ENCODE measurements around the gene LRRK1. TPM values are rescaled to one million over a fixed set of nuclear protein-coding genes. Genes with fewer than 3 reads are reported as not detected.

Gene LRRK1
- total RNA-seq, 1 donor from 2014 or later: 21.1 TPM

GRCh38 chr15:100877551-100877950 lies 41.6 kb upstream of the LRRK1 start:
- H3K27ac ChIP-seq: no peak overlapping the region
- no peaks in the 10 kb centered on the region for H3K9me3 ChIP-seq
- DNase-seq (ENCODE audit: extremely low spot score in 2 of 2): no peak
- H3K4me3 ChIP-seq: no peak overlapping the region
- H3K4me1 ChIP-seq: peaks cover 7% of the 10 kb centered on the region
- no peaks in the 10 kb centered on the region for H3K36me3 ChIP-seq
- intact Hi-C loops (cut with DNase I): no loop called here
- H3K27me3 ChIP-seq: no peaks in the 10 kb centered on the region
- no peak for TF ChIP-seq CTCF (IDR thresholded peaks at IDR 0.05)
- TF ChIP-seq POLR2AphosphoS5 (IDR thresholded peaks at IDR 0.05; ENCODE audit: insufficient read depth in 1 of 2, low read depth in 1 of 2): no peak
- no peak for TF ChIP-seq POLR2A (IDR thresholded peaks at IDR 0.05)

- no peaks in the 10 kb centered on the region for H3K27me3 ChIP-seq
Observed at GRCh38 chr15:100878130-100878529, 41.0 kb upstream of the LRRK1 start.

GRCh38 chr15:100878648-100879047 lies 40.5 kb upstream of the LRRK1 start:
- no peak for DNase-seq (ENCODE audit: extremely low spot score in 2 of 2)
- Histone ChIP-seq H3K36me3 (no peaks in the 10 kb centered on the region), H3K27ac (peak overlapping the region; percentile 48), H3K27me3 (no peaks in the 10 kb centered on the region), H3K9me3 (no peaks in the 10 kb centered on the region), H3K4me3 (peak overlapping the region; percentile 55 to 56), H3K4me1 (peaks cover 7% of the 10 kb centered on the region)
- TF ChIP-seq POLR2AphosphoS5 (IDR thresholded peaks at IDR 0.05; ENCODE audit: insufficient read depth in 1 of 2, low read depth in 1 of 2): no peak
- no peak for TF ChIP-seq CTCF (IDR thresholded peaks at IDR 0.05)
- no peak for TF ChIP-seq POLR2A (IDR thresholded peaks at IDR 0.05)
- intact Hi-C loops (cut with DNase I): no loop called here

More at GRCh38 chr15:100878130-100878529, 41.0 kb upstream of the LRRK1 start:
- TF ChIP-seq CTCF (IDR thresholded peaks at IDR 0.05): no peak
- TF ChIP-seq POLR2AphosphoS5 (IDR thresholded peaks at IDR 0.05; ENCODE audit: insufficient read depth in 1 of 2, low read depth in 1 of 2): no peak
- no peak for TF ChIP-seq POLR2A (IDR thresholded peaks at IDR 0.05)
- no peak overlapping the region for H3K4me3 ChIP-seq
- intact Hi-C loops (cut with DNase I): no loop called here
- peaks cover 7% of the 10 kb centered on the region for H3K4me1 ChIP-seq
- no peaks in the 10 kb centered on the region for H3K9me3 ChIP-seq
- no peak overlapping the region for H3K27ac ChIP-seq
- H3K36me3 ChIP-seq: no peaks in the 10 kb centered on the region
- DNase-seq (ENCODE audit: extremely low spot score in 2 of 2): no peak

GRCh38 chr15:100879061-100879463 lies 40.1 kb upstream of the LRRK1 start:
- H3K9me3 ChIP-seq: no peaks in the 10 kb centered on the region
- no peaks in the 10 kb centered on the region for H3K27me3 ChIP-seq
- peak overlapping the region; percentile 48 for H3K27ac ChIP-seq
- intact Hi-C loops (cut with DNase I): no loop called here
- peak overlapping the region; percentile 55 to 56 for H3K4me3 ChIP-seq
- H3K4me1 ChIP-seq: peaks cover 7% of the 10 kb centered on the region
- TF ChIP-seq POLR2AphosphoS5 (IDR thresholded peaks at IDR 0.05; ENCODE audit: insufficient read depth in 1 of 2, low read depth in 1 of 2) (no peak), CTCF (IDR thresholded peaks at IDR 0.05) (no peak), POLR2A (IDR thresholded peaks at IDR 0.05) (no peak)
- no peaks in the 10 kb centered on the region for H3K36me3 ChIP-seq
- no peak for DNase-seq (ENCODE audit: extremely low spot score in 2 of 2)

GRCh38 chr15:100879464-100880138 lies 39.6 kb upstream of the LRRK1 start, which contains the start of gene ALDH1A3:
Gene ALDH1A3 (plus strand): TSS chr15:100879831. CDS start chr15:100879908, 77 bp downstream.
- DNase-seq (ENCODE audit: extremely low spot score in 2 of 2): no peak
- TF ChIP-seq POLR2AphosphoS5 (IDR thresholded peaks at IDR 0.05; ENCODE audit: insufficient read depth in 1 of 2, low read depth in 1 of 2) (peak in 1 of 2 donors; percentile 74), CTCF (IDR thresholded peaks at IDR 0.05) (no peak), POLR2A (IDR thresholded peaks at IDR 0.05) (peak in 1 of 2 donors; percentile 65)
- H3K27me3 ChIP-seq: no peaks in the 10 kb centered on the region
- H3K36me3 ChIP-seq: no peaks in the 10 kb centered on the region
- H3K4me3 ChIP-seq: peak within 1 kb of the TSS; percentile 55 to 56
- H3K27ac ChIP-seq: peak within 1 kb of the TSS; percentile 50
- H3K9me3 ChIP-seq: no peaks in the 10 kb centered on the region
- intact Hi-C loops (cut with DNase I): no loop called here
- H3K4me1 ChIP-seq: peaks cover 7% of the 10 kb centered on the region
